Activated B cell treated with CpG ODN at 0.5 μM for 24 hours (primary cell): Measurements from ENCODE around the gene AKT1. TPM values are rescaled to one million over a fixed set of nuclear protein-coding genes. Genes with fewer than 3 reads are reported as not detected.

Source experiments
- ATAC-seq: fragments of 200-7000 bp; cut with Tn5 transposase; one replicate; pipeline ENCODE4 v1.10.0; 2021; ENCODE audit warnings: low read depth, mild to moderate bottlenecking, moderate library complexity
- CTCF ChIA-PET: fragments of 350-600 bp; sonication (Branson Sonifier 250); formaldehyde crosslinking; loops from one replicate; lab custom pipeline; 2021; ENCODE audit warnings: antibody characterized with exemption; lab: Charles Lee
- POLR2A ChIA-PET: fragments of 350-600 bp; sonication (Branson Sonifier 250); formaldehyde crosslinking; loops from one replicate; lab custom pipeline; 2021; ENCODE audit warnings: antibody characterized with exemption; lab: Charles Lee
- DNase-seq: peaks from one replicate; pipeline ENCODE4 v3.0.0; 2022
- H3K27ac Mint-ChIP-seq: one replicate; pipeline ENCODE4 v1.8.0; 2020; ENCODE audit warnings: mixed read lengths
- H3K27me3 Mint-ChIP-seq: one replicate; pipeline ENCODE4 v1.8.0; 2021; ENCODE audit warnings: mixed read lengths
- H3K36me3 Mint-ChIP-seq: one replicate; pipeline ENCODE4 v1.8.0; 2021; ENCODE audit warnings: low read depth, mixed read lengths
- H3K4me1 Mint-ChIP-seq: one replicate; pipeline ENCODE4 v1.8.0; 2021; ENCODE audit warnings: mixed read lengths
- H3K4me3 Mint-ChIP-seq: one replicate; pipeline ENCODE4 v1.8.0; 2020; ENCODE audit warnings: mild to moderate bottlenecking, mixed read lengths
- H3K9me3 Mint-ChIP-seq: one replicate; pipeline ENCODE4 v1.8.0; 2020; ENCODE audit warnings: mixed read lengths
- CTCF ChIP-seq: fragments of 200-600 bp; IDR thresholded peaks from one replicate; pipeline ENCODE4 v1.8.0; 2022; ENCODE audit warnings: antibody characterized with exemption, mild to moderate bottlenecking
- intact Hi-C: fragments of 100-400 bp; cut with micrococcal nuclease; formaldehyde crosslinking; loops from one replicate; pipeline ENCODE4 v1.15.1; 2024
- total RNA-seq: library from RNA; stranded (reverse); gene quantifications from 2 replicates; pipeline ENCODE4 v1.2.3, GENCODE V29; 2022

Gene AKT1
- total RNA-seq, 1 donor from 2014 or later: 80.8 TPM

GRCh38 chr14:104771374-104771773 lies 24.2 kb downstream of the AKT1 start:
- ChIA-PET POLR2A (no interaction called here), CTCF (interaction anchor here (6.7 kb wide), 1 partner anchor 55 kb away, joined by 59 read pairs; no protein-coding TSS in a partner anchor)
- Mint-ChIP-seq H3K36me3 (peaks cover 35% of the 10 kb centered on the region), H3K4me3 (no peak overlapping the region), H3K27me3 (no peaks in the 10 kb centered on the region), H3K4me1 (peaks cover 3% of the 10 kb centered on the region), H3K9me3 (peaks cover 2% of the 10 kb centered on the region), H3K27ac (no peak overlapping the region)
- ATAC-seq (no peak), DNase-seq (no peak)
- intact Hi-C loops: no loop called here
- TF ChIP-seq CTCF: no peak

GRCh38 chr14:104770851-104771272 lies 24.7 kb downstream of the AKT1 start:
- ChIA-PET POLR2A (no interaction called here), CTCF (interaction anchor here (6.7 kb wide), 1 partner anchor 55 kb away, joined by 59 read pairs; no protein-coding TSS in a partner anchor)
- Mint-ChIP-seq H3K36me3 (peaks cover 34% of the 10 kb centered on the region), H3K4me1 (peaks cover 3% of the 10 kb centered on the region), H3K9me3 (peaks cover 2% of the 10 kb centered on the region), H3K4me3 (no peak overlapping the region), H3K27me3 (no peaks in the 10 kb centered on the region), H3K27ac (no peak overlapping the region)
- no peak for DNase-seq
- no peak for ATAC-seq
- intact Hi-C loops: no loop called here
- TF ChIP-seq CTCF: no peak

- Mint-ChIP-seq H3K9me3 (peaks cover 2% of the 10 kb centered on the region), H3K27ac (no peak overlapping the region), H3K36me3 (peaks cover 34% of the 10 kb centered on the region), H3K4me3 (no peak overlapping the region), H3K4me1 (peaks cover 3% of the 10 kb centered on the region), H3K27me3 (no peaks in the 10 kb centered on the region)
- ChIA-PET POLR2A (no interaction called here), CTCF (interaction anchor here (6.7 kb wide), 1 partner anchor 56 kb away, joined by 59 read pairs; no protein-coding TSS in a partner anchor)
- ATAC-seq (no peak), DNase-seq (no peak)
- intact Hi-C loops: no loop called here
- TF ChIP-seq CTCF: no peak
Observed at GRCh38 chr14:104770072-104770579, 25.4 kb downstream of the AKT1 start.

- CTCF ChIA-PET: interaction anchor here (0.8 to 6.7 kb wide), 5 partner anchors 16 to 276 kb away, joined by 3 to 59 read pairs (median 9); partner anchors contain the start of genes SIVA1 and ZBTB42
- intact Hi-C loops: loop anchor here (2.0 kb wide), 1 partner anchor 31 kb away; the partner anchor contains the start of gene ZBTB42
- ATAC-seq (no peak), DNase-seq (no peak)
- Mint-ChIP-seq H3K27ac (no peak overlapping the region), H3K4me1 (peaks cover 3% of the 10 kb centered on the region), H3K36me3 (peaks cover 34% of the 10 kb centered on the region), H3K27me3 (no peaks in the 10 kb centered on the region), H3K9me3 (peaks cover 2% of the 10 kb centered on the region), H3K4me3 (no peak overlapping the region)
- POLR2A ChIA-PET: interaction anchor here (1.2 kb wide), 1 partner anchor 48 kb away, joined by 4 read pairs; no protein-coding TSS in a partner anchor
- TF ChIP-seq CTCF: no peak
Observed at GRCh38 chr14:104769324-104770071, 26.1 kb downstream of the AKT1 start.
